HG03045 (cell line): ENCODE measurements around the gene CCNC.
"Not testable (repeated sequence)": the region's sequence is repeated elsewhere in the genome, so short reads cannot be mapped to it uniquely, and the experiment has no call there.

Experiments
- ATAC-seq: cut with Tn5 transposase; IDR thresholded peaks from one replicate; pipeline ENCODE4 v1.9.1; 2021; ENCODE audit warnings: mild to moderate bottlenecking, moderate library complexity; ENCODE audit not compliant: unreplicated experiment

Gene CCNC

DNA sequence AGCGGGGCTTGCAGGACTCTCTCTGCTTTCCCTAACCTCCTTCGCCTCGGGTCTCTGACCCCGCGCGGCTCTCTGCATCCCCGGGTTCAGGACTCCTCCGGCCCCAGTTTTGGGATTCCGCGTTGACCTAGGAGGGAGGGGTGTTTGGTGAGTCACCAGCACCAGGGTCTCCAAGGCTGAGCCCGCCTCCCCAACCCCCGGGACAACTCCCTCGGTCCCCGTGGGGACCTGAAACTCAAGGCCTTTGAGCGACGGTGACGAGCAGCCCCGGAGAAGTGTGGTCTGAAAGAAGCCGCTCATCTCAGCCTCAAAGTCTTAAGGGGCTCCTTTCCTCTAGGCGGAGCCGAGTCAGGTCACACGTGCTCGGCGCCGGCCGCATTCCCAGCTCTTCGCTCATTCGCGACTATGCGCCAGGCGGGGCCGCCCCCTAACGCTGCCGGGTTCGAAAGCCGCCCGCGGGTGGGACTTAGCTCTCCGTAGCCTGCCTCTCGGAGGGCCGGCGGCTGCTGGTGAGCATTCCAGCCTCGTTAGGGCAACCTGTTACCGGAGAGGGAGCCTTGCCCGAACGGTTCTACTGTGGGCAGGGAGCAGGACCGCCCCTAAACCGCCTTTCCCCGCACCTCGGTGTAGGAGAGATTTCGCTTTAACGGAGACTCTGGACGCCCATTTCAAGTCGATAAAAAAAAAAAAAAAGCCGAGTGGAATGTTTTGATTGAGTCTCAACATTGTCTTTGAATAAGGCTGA is 35.1 kb upstream of the CCNC start:
- ATAC-seq, result peak; percentile 38

DNA sequence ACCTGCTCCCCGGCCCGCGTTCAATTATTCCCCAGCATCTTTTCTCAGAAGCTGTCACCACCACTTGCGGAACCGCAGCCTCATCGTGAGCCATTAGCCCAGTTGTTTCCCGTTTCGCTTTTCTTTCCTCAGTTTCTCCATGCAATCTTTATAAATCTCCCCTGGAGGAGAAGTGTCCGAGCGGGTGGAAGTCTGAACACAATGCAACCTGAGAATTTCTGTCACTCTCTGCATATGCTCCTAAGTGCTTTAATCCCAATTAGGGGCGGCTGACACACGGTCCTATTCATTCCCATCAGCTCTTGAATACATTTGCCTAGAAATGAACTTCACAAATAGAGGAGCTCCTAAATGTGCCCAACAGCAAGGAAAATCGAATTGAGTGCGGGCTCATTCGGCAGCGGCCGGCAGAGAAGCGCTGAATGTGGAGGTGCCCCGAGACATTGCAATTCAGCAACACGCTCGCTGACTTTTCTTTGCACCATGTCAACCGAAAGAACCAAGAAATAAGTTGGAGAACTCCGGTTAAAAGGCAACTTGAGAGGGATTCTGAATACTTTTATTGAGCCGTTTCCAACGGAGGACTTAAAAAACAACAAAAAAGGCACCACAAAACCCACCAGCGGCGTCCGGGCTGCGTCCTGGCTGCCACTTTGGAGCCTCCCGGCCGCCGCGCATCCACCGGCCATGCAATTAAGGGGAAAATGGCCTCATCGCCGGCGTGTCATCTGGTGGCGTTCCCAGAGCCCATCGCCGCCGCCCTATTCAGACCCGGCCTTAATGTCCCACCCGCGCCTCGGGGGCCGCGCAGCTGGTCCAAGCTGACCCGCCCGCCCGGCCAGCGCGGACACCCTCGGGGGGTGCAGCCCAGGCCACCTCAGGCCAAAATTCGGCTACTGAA is 34.3 kb upstream of the CCNC start:
- ATAC-seq, result peak; percentile 31

DNA sequence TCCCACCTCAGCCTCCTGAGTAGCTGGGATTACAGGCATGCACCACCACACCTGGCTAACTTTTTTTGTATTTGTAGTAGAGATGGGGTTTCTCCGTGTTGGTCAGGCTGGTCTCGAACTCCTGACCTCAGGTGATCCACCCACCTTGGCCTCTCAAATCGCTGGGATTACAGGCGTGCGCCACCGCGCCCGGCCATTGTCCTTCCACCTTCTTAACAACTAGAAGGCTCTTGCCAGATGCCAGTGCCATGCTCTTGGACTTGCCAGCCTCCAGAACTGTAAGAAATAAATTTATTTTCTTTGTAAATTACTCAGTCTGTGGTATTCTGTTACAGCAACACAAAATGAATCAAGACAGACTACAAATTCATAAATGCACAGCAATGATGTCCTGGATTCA is 26.2 kb upstream of the CCNC start:
- not testable (repeated sequence) for ATAC-seq

DNA sequence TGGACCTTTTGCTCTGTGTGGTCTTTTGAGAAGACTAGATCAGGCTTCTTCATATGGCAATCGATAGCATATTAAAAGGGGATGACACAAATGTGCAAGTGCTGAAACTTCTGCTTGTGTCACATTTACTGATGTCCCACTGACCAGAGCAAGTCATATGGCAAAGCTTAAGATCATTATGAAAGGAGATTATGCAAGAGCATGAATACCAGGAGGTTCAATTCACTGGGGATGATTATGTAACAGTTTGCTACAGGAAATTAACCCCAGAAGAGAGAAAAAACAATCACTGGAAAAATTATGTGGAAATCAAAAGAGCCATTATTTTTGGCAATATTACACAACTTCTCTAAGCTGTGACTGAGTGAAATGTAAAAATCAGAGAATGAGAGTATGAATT is 24.4 kb upstream of the CCNC start:
- no peak for ATAC-seq

DNA sequence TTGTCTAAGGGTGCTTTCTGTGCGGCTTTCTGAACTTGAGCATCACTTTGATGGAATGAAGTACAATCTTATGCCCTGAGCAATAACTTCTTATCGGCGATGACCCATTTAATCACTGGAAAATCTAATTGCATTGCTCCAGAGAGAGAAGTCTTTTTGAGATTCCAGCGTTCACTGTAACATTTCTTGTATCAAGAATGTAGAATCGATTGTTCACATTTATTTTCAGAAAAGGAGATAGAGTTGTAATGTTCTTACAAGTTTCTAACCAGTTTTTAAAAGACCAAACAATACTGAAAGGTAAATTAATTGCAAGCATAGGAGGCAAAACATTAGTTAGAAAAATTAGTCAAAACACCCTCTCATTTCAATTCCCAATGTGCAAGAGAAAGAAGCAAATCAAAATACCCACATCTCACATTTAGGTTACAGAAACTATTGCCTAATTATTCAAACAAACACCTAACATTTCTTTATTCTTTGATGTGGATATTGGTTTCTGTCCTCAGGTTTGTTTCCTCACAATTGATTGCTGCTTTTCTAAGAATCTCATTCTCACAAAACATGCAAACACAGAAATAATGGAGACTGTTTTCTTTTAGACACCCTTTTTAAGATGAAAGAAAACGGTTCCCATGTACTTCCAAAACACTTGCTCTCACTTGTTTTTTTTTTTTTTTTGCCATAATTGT is 23.4 kb upstream of the CCNC start:
- ATAC-seq, result no peak

DNA sequence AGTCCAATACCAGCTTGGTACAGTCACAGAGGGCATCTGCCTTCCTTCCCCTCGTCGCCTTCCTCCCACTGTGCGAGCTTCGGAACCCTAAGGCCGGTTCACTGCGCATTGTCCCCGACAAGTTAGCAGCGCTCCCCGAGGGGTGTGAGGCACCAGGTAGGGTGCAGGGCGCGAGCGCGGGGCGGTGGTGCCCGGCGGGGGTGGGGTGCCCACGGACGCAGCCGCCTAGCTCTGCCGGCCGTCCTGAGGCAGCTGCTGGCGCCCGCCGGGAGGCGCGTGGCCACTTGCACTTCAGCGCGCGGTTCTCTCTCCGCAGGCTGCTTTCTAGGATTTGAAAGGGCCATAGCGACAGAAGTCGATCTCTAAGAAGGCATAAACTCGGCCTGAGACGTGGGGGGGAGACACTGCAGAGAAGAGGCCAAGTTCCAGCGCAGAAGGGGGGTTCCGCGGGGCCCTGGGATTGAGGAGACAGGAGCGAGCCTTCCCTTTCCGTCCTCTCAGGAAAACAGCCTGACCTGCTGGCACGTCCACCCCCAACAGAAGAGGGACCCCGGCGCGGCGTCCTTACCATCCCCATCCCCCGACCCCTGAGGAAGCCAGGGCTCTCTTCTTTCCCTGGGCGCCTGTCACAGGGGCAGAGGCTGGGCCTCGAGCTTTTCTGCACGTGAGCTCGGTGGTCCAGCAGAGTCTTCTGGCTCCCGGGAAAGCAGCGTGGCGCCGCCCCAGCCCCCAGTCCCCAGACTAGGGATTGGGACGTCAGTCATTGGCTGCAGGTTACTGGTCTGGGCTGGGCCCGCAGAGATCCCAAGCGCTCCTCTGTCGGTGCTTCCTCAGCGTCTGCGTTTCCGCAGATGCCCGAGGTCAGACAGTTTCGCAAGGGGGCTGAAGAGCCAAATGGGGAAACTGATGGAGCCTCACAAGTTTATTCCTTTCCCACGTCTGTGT is 22.5 kb upstream of the CCNC start:
- ATAC-seq, result no peak

DNA sequence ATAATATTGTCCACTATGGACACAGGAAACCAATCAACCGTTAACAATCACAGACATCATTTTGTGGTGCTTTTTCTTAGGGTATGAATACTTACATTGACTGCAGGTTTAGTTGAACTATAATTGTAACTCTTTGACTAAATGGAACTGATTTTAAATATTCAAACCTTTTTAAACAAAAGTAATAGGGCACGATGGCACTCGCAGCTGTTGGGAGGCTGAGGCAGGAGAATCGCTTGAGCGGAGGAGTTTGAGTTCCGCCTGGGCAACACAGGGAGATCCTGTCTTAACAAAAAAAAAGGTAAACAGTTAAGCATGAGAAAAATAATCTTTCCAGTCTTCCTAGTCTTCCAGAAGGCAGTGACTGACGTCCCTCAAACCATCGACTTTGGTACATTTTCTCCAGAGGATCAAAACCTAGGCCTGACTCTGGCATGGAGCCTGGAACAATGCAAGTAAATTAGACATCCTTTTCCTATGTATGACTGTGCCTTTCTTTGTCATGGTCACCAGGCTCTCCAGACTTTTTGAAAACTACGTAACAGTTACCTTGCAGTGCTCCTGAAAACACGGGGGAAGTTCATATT is 21.5 kb upstream of the CCNC start:
- no peak for ATAC-seq

DNA sequence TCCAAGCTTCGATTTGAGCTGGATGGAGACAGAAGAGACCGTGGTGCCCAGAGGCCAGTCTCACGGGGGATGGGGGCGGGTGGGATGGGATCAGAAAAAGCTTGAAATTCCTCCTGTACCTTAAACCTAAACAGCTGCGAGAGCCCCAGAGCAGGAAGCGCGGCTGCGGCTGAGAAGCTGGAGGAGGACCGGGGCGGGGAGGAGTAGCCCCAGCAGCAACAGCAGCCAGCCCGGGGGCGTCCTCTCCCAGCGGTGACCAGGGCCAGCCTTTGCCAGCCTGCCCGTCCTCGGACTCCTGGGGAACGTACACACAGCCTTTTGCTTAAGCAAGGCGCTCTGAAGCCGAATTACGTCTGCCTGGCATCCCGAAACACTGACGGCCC is 20.8 kb upstream of the CCNC start:
- peak; percentile 33 for ATAC-seq

DNA sequence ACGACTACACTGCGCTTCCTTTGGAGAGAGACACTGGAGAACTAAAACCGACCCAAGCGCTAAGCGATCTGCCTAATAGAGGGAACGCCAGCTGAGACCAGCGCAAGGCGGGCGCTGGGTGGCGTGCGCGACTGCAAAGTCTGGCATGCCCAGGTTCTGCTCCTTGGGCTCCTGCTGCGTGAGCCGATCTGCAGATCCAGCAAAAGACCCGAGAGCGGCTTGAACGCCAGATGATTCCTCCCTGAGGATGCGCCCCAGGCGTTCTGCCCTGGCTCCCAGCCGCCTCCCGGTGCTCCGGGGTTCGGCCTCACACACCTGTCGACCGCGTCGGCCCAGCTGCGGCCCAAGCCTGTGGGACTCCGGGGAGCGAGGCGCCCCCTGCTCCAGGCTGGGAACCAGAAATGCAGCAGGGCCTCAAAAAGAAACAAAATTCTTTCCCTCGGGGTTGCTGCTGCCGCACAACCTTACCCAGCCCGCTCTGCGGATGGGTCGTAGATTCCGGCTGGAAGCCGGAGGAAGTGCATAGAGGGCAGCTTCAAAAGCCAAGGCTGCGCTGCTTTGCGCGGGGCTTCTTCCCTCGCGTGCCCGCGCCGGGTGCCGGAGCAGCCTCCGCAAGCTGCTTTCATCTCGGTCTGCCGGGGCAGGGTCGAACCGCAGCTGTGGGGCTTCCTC is 20.3 kb upstream of the CCNC start:
- peak; percentile 95 for ATAC-seq

DNA sequence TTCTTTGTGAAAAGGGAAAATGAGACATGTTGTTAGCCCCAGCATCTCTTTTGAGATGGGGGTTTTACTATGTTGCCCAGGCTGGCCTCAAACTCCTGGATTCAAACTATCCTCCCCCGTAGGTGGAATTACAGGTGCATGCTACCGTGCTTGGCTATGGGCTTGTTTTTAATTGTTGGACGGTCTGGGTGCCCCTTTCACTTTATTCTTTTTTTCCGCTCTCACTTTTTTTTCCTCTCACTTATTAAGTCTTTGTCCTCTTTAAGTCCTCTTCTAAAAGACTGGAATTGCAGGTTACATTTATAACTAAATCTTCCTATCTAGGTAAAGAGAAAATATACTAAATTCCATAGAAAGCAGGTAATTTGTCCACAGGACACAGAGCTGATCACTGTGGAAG is 19.3 kb upstream of the CCNC start:
- ATAC-seq, result no peak

DNA sequence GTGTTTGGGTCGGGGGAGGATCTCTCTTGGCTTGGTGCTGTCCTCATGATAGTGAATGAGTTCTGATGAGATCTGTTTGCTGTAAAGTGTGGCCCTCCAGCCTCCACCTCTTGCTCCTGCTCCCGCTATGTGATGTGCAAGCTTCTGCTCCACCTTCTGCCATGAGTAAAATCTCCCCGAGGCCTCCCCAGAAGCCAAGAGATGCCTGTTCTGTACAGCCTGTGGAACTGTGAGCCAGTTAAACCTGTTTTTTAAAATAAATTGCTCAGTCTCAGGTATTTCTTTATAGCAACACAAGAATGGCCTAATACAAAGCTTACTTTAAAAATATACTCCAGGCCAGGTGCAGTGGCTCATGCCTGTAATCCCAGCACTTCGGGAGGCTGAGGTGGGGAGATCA is 11.3 kb upstream of the CCNC start:
- ATAC-seq, result no peak

DNA sequence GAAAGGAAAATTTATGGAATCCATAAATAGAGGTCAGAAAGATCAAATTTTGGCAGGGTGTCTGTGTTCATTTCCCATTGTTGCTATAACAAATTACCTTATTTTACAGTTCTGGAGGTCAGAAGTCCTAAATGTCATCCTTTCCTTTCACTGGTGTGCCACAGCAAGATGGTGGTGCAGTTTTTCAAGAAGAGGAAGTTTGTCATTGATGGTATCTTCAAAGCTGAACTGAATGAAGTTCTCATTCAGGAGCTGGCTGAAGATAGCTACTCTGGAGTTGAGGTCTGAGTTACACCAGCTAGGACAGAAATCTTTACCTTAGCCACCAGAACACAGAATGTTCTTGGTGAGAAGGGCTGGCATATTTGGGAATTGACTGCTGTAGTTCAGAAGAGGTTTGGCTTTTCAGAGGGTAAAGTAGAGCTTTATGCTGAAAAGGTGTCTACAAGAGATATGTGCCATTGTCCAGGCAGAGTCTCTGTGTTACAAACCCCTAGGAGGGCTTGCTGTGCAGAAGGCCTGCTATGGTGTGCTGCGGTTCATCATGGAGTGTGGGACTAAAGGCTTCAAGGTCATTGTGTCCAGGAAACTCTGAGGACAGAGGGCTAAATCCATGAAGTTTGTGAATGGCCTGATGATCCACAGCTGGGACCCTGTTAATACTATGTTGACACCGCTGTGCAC is 7.2 kb upstream of the CCNC start:
- ATAC-seq, result no peak

DNA sequence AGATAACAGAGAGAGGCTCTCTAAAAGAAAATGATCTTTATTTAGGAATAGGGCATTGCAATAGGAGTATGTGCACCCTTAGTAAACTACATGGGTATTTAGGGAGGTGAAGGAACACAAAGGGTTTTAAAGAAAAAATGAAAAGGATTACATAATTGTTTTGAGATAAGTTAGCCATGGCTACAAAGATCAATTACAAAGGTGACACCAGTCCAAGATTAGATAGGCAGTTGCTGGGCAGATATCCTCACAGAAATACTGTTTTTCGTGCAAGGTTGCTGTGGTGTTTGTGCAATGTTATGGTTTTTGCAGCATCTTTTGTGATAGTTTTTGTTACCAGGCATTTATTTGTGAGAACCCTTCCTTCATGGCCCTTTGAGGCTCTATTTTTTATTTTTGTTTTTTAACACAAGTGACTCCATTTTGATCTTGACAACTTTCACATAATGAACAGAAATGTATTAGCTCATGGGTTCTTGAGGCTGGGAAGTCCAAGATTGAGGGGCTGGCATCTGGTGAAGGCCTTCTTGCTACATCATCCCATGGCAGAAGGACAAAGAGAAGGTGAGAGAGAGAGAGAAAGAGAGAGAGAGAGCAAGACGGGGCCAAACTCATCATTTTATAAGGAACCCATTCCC is 5.6 kb upstream of the CCNC start:
- no peak for ATAC-seq

DNA sequence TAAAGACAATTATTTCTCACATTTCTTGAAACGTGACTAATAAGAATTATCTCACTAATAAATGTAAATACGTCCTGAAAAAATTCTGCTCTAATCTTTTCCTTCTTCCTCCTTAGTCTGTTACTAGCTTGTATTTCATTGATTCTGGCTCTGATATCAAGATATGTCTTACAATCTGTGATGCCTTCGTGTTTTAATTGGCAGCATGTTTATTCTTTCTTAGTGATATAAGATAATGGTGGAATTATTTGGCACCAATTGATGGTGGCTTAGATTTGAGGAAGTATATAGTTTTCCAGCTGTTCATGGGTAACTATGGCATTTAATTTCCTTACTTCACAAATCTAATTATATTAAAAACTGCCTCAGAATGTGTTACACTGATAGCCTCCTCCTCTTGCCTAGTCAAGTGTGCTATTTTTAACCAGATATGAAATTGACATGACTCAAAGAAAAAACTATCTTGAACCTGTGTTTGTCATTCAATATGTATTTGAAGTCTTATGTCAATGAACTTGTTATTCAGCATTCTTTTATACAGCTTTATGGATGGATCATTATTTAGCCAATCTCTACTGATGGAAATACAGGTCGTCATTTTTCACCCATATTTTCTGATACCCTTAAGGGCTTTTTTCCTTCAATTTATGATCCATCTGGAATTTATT is 5.3 kb downstream of the CCNC start:
- no peak for ATAC-seq

DNA sequence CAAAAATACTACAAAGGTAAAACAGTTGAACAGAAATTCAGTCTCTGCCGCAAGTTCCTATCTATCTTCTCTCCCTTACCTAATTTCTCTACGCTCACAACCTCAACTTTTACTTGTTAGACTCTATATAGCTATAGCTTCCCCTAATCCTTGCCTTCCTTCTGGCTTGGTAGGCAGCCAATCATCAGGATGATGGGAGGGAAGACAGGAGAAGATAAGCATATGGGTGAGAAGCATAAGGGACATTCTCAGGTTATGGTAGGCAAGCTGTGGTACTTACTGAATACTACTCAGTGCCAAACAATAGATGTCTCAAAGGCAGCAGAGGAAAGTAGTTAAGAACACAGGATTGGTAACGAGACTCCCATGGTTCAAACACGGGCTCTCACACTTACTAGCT is 7.8 kb downstream of the CCNC start:
- no peak for ATAC-seq

DNA sequence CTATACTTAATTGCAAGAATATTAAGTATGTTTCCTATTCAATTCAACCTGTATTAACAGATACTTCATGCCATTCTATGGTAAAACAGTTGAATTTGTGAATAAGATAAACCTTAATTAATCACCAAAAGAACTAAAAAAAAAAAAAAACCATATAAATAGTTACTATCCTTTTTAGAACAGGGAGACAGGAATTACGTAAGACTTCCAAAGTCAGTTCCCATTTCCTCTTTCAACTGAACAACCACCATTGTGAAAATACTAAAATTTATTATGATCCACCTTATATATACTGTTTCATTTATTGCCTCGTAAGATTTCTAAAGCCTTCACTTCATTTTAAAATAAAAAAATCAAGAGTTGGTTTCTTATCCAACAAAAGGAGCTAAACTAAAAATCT is 9.4 kb downstream of the CCNC start:
- no peak for ATAC-seq

DNA sequence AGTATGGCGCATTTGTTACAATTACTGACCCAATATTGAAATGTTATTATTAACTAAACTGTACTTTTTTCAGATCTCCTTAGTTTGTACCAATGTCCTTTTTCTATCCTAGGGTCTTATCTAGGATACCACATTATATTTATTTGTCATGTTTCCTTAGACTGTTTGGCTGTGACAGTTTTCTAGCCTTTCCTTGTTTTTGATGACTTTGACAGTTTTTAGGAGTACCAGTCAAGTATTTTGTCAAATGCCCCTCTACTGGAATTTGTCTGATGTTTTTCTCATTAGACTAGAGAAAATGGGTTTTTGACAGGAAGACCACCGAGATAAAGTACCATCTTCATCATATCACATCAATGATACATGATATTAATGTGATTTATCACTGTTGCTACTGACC is 14.6 kb downstream of the CCNC start:
- no peak for ATAC-seq
